A549 (cell line): ENCODE results near the gene TREH. TPM values are rescaled to one million over a fixed set of nuclear protein-coding genes. Genes with fewer than 3 reads are reported as not detected.

Source experiments
- ATAC-seq, 2 experiments: fragments of 200-7000 bp in 1 of 2; fragments of >200 bp in 1 of 2; cut with Nextera tagmentation in 1 of 2; cut with Tn5 transposase in 1 of 2; 3 replicates each; pipeline versions ENCODE4 v1.8.0 to v1.9.1; 2018 to 2020; ENCODE audit warnings: mild to moderate bottlenecking in 1 of 2, moderate library complexity in 1 of 2
- CTCF ChIA-PET: fragments of 300-600 bp; sonication (Branson Sonifier 250); formaldehyde crosslinking; extraction: SDS; loops from one replicate; lab custom pipeline; 2021; ENCODE audit warnings: antibody characterized with exemption, inconsistent platforms; lab: Yijun Ruan, JAX
- POLR2A ChIA-PET: fragments of 350-600 bp; formaldehyde crosslinking; extraction: SDS; loops from one replicate; lab custom pipeline; 2021; ENCODE audit warnings: antibody characterized with exemption, inconsistent platforms; lab: Yijun Ruan, JAX
- DNase-seq, 2 experiments: peaks; one replicate each; pipeline versions ENCODE4 v3.0.0 to v3.0.0-alpha.2; 2011 to 2016; ENCODE audit warnings: low read depth in 1 of 2, low spot score in 1 of 2
- FAIRE-seq: peaks from 2 replicates; lab custom pipeline; 2011; peaks lifted over from hg19 to GRCh38; lab: Jason Lieb, UNC
- H3K27ac ChIP-seq, 2 experiments: fragments of >200 bp; sonication (Bioruptor Twin); formaldehyde crosslinking; 3 replicates each; pipeline ENCODE4 v1.5.1; 2016 to 2017
- H3K4me1 ChIP-seq: fragments of >200 bp; sonication (Bioruptor Twin); formaldehyde crosslinking; 3 replicates; pipeline ENCODE4 v1.6.1; 2016
- H3K4me2 ChIP-seq: fragments of >200 bp; sonication (Bioruptor Twin); formaldehyde crosslinking; 3 replicates; pipeline ENCODE4 v1.6.1; 2016
- H3K4me3 ChIP-seq: fragments of >200 bp; sonication (Bioruptor Twin); formaldehyde crosslinking; 3 replicates; pipeline ENCODE4 v1.5.1; 2016
- H3K9me3 ChIP-seq: fragments of >200 bp; sonication (Bioruptor Twin); formaldehyde crosslinking; 3 replicates; pipeline ENCODE4 v1.6.1; 2016
- CEBPB ChIP-seq, 2 experiments: fragments of >200 bp in 1 of 2; sonication (Bioruptor Twin) in 1 of 2; formaldehyde crosslinking in 1 of 2; IDR thresholded peaks; 2 replicates each; pipeline ENCODE4 v1.6.1; 2012 to 2016
- CTCF ChIP-seq: fragments of >200 bp; sonication (Bioruptor Twin); formaldehyde crosslinking; IDR thresholded peaks from 3 replicates; pipeline ENCODE4 v1.5.1; 2016
- EHMT2 ChIP-seq: fragments of 200-600 bp; sonication (generic); IDR thresholded peaks from 2 replicates; pipeline ENCODE4 v1.6.1; 2016; ENCODE audit warnings: antibody characterized with exemption, low read depth, mild to moderate bottlenecking, moderate library complexity
- ESRRA ChIP-seq: fragments of 150-350 bp; IDR thresholded peaks from 2 replicates; pipeline ENCODE4 v1.6.1; 2014; ENCODE audit warnings: mild to moderate bottlenecking, low read length, borderline replicate concordance
- FOSB ChIP-seq: fragments of 250-450 bp; sonication (Bioruptor Pico); IDR thresholded peaks from 2 replicates; pipeline ENCODE4 v1.5.0; 2020; ENCODE audit warnings: mild to moderate bottlenecking, moderate library complexity
- GATA3 ChIP-seq: IDR thresholded peaks from 2 replicates; pipeline ENCODE4 v1.6.1; 2012; ENCODE audit warnings: borderline replicate concordance
- HDAC2 ChIP-seq: fragments of 200-600 bp; sonication (generic); IDR thresholded peaks from 2 replicates; pipeline ENCODE4 v1.6.1; 2016
- JUN ChIP-seq, 2 experiments: fragments of >200 bp; sonication (Bioruptor Twin); formaldehyde crosslinking; IDR thresholded peaks; 2 replicates in 1 of 2; 3 replicates in 1 of 2; pipeline ENCODE4 v1.6.1; 2016 to 2017
- MAFK ChIP-seq: fragments of 450-650 bp; IDR thresholded peaks from 2 replicates; pipeline ENCODE4 v1.6.1; 2014; ENCODE audit not compliant: partially characterized antibody
- MAX ChIP-seq: IDR thresholded peaks from 2 replicates; pipeline ENCODE4 v1.6.1; 2012
- MAZ ChIP-seq: fragments of 150-350 bp; IDR thresholded peaks from 2 replicates; pipeline ENCODE4 v1.6.1; 2014; ENCODE audit warnings: antibody characterized with exemption, low read depth, low read length, borderline replicate concordance
- NPAS2 ChIP-seq: fragments of 250-450 bp; sonication (Bioruptor Pico); IDR thresholded peaks from 2 replicates; pipeline ENCODE4 v1.8.0; 2022; ENCODE audit warnings: mild to moderate bottlenecking, moderate library complexity, borderline replicate concordance
- POLR2A ChIP-seq: IDR thresholded peaks from 2 replicates; pipeline ENCODE4 v1.6.1; 2012; ENCODE audit warnings: mild to moderate bottlenecking, low read length
- POLR2AphosphoS2 ChIP-seq: conservative IDR thresholded peaks from 2 replicates; pipeline ENCODE4 v1.6.1; 2012; ENCODE audit warnings: low read length, improper control_type of control experiment, inconsistent platforms
- RAD21 ChIP-seq, 2 experiments: fragments of >200 bp in 1 of 2; sonication (Bioruptor Twin) in 1 of 2; formaldehyde crosslinking in 1 of 2; IDR thresholded peaks in 1 of 2; conservative IDR thresholded peaks in 1 of 2; 2 replicates in 1 of 2; 3 replicates in 1 of 2; pipeline ENCODE4 v1.6.1; 2012 to 2018; ENCODE audit warnings: inconsistent platforms in 1 of 2
- RARB ChIP-seq: fragments of 250-450 bp; sonication (Bioruptor Pico); IDR thresholded peaks from 2 replicates; pipeline ENCODE4 v1.8.0; 2021; ENCODE audit warnings: mild to moderate bottlenecking, moderate library complexity
- RCOR1 ChIP-seq: fragments of 150-350 bp; IDR thresholded peaks from 2 replicates; pipeline ENCODE4 v1.6.1; 2014; ENCODE audit warnings: antibody characterized with exemption, low read length, low read depth
- RFX5 ChIP-seq: fragments of 450-650 bp; IDR thresholded peaks from 2 replicates; pipeline ENCODE4 v1.7.1; 2014; ENCODE audit warnings: antibody characterized with exemption, mild to moderate bottlenecking, moderate library complexity
- RNF2 ChIP-seq: fragments of 200-600 bp; sonication (generic); IDR thresholded peaks from 2 replicates; pipeline ENCODE4 v1.6.1; 2016; ENCODE audit warnings: low read depth, mild to moderate bottlenecking, antibody characterized with exemption, moderate library complexity, borderline replicate concordance
- SMC3 ChIP-seq: fragments of >200 bp; sonication (Bioruptor Twin); formaldehyde crosslinking; IDR thresholded peaks from 3 replicates; pipeline ENCODE4 v1.6.1; 2018; ENCODE audit warnings: inconsistent platforms
- WGBS: methylation state at CpG from one replicate; pipeline ENCODE4 v1.1.6; 2017; ENCODE audit errors: missing lambda C conversion rate; 5-methylcytosine and 5-hydroxymethylcytosine counted together
- polyA plus RNA-seq, 4 experiments: library from polyadenylated mRNA; depleted of rRNA in 3 of 4; stranded (reverse); fragments of >200 nt; fragmentation: RNase III in 1 of 4; extraction: RNeasy Plus Mini Kit Qiagen cat#74134 plus additional on column Dnase treatment in 1 of 4; gene quantifications; 2 replicates in 3 of 4; 3 replicates in 1 of 4; pipeline ENCODE4 v1.2.3, GENCODE V29; 2011 to 2017
- TF ChIP-seq, protein P1 (sequence below): fragments of 450-650 bp; IDR thresholded peaks from 2 replicates; pipeline ENCODE4 v1.6.1; 2014; ENCODE audit warnings: antibody characterized with exemption

TREH gene
- polyA plus RNA-seq, 2 of the 4 experiments (the other 2 are of a cell fraction): 0.06 TPM; not detected in 1

GRCh38 chr11:118690553-118691304 is 11.3 kb upstream of the TREH start:
- FAIRE-seq (no peak), DNase-seq (no peak), ATAC-seq (peak in 1 of 2 experiments; percentile 4; a peak in 3 of 6 replicates)
- WGBS: 89% methylated on average over 14 of the region's 15 CpGs
- H3K27ac ChIP-seq: peak overlapping the region; percentile 91 to 99
- POLR2A ChIA-PET: no interaction called here
- H3K4me2 ChIP-seq: peak overlapping the region; percentile 69
- TF ChIP-seq HDAC2 (no peak), CEBPB (IDR thresholded peaks at IDR 0.05) (no peak), POLR2AphosphoS2 (no peak), MAFK (no peak), RNF2 (no peak), MAZ (no peak), RARB (CRISPR knock-in tag) (no peak), GATA3 (no peak), NPAS2 (CRISPR knock-in tag) (no peak), RFX5 (no peak), RCOR1 (no peak), FOSB (no peak), POLR2A (no peak), EHMT2 (no peak)
- TF ChIP-seq, protein P1, sequence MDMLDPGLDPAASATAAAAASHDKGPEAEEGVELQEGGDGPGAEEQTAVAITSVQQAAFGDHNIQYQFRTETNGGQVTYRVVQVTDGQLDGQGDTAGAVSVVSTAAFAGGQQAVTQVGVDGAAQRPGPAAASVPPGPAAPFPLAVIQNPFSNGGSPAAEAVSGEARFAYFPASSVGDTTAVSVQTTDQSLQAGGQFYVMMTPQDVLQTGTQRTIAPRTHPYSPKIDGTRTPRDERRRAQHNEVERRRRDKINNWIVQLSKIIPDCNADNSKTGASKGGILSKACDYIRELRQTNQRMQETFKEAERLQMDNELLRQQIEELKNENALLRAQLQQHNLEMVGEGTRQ: no peak
- CTCF ChIA-PET: interaction anchor here (0.8 to 5.3 kb wide), 41 partner anchors 9 to 372 kb away, joined by 3 to 61 read pairs (median 5); partner anchors contain the start of genes CXCR5, DDX6 and UPK2
- peaks cover 11% of the 10 kb centered on the region; the same call in 1 of the 3 replicates for H3K4me1 ChIP-seq
- H3K9me3 ChIP-seq: no peaks in the 10 kb centered on the region
- no peak overlapping the region; the same call in 2 of the 3 replicates for H3K4me3 ChIP-seq

- ATAC-seq: peak; percentile 96
- ChIA-PET POLR2A (interaction anchor here (0.6 to 1.2 kb wide), 5 partner anchors 11 to 395 kb away, joined by 3 to 9 read pairs (median 4); partner anchors contain the start of genes DDX6 and TREH), CTCF (interaction anchor here (0.6 to 5.3 kb wide), 63 partner anchors 9 to 902 kb away, joined by 3 to 61 read pairs (median 4); partner anchors contain the start of genes BCL9L, CXCR5, DDX6 and UPK2)
- Histone ChIP-seq H3K4me2 (peak overlapping the region; percentile 69), H3K9me3 (no peaks in the 10 kb centered on the region), H3K27ac (peak overlapping the region; percentile 91 to 99), H3K4me3 (peak overlapping the region; percentile 34)
- WGBS: 13% methylated on average over 9 of the region's 30 CpGs
- peak; percentile 79 to 93 for DNase-seq
- peak; percentile 83 for TF ChIP-seq SMC3
- peak; percentile 86 for TF ChIP-seq CTCF
- TF ChIP-seq RAD21 (conservative IDR thresholded peaks at IDR 0.05 in 1 of 2, IDR thresholded peaks at IDR 0.05 in 1 of 2): peak; percentile 74 to 78
- peak in 1 of 2 experiments; percentile 42; a peak in 1 of 5 replicates for TF ChIP-seq JUN (IDR thresholded peaks at IDR 0.05)
- TF ChIP-seq ESRRA: no peak
- TF ChIP-seq RFX5: no peak
- TF ChIP-seq MAX: peak; percentile 60; the same call in 1 of the 2 replicates
- TF ChIP-seq, all 56 proteins: peak for 5
- FAIRE-seq: no peak
- H3K4me1 ChIP-seq: peaks cover 11% of the 10 kb centered on the region; the same call in 1 of the 3 replicates
Observed at GRCh38 chr11:118689852-118690552, 10.6 kb upstream of the TREH start.
